ENCODE data around the gene GPC6.

GPC6 gene

DNA sequence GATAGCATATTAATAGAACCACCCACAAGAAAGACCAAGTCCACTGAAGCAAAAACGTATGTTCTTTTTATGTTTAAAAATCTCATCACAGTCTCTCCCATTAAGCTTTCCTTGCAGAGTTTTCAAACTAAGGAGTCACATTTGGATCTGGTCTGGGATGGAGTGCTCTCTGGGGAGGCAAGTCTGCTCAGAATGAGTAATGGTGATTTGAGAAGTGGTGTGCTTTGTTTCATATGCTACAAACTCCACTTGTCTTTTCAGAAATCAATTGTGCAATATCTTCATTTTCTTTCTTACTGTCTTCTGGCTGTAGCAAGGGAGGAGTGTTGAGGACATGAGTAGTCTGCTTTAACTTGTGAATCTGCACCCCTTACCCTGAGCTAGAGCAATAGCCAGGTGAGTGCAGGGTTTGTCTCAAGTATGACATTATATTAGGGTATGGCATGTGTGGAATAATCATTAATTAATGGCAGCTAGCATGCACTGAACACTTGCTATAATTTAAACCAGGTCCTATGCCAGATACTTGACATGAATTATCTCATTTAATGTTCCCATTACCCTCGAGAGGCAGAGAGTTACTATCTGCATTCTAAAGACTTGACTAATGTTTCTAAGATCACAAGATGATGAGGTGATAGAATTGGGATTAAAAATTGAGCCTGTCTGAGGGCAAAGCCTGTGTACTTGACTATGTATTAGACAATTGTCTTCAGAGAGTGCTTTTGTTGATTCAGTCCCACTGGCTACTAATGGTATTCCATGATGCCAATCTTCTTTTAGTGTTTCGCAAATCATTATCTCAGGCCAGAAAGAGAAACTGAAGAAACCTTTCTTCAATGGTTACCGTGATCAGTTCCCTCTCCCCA, 171.8 kb downstream of the GPC6 start:
- ChIA-PET CTCF (no interaction called here), POLR2A (no interaction called here)
- H3K27me3 ChIP-seq (replicated peaks in 2 of 5; ENCODE audit: control insufficient read depth in 4 of 5, insufficient read depth in 5 of 5, low read length in 4 of 5), result no peaks in the 10 kb centered on the region
- H3K36me3 ChIP-seq (ENCODE audit: control insufficient read depth in 4 of 4, insufficient read depth in 4 of 4, low read length in 3 of 4), result no peaks in the 10 kb centered on the region
- H3K4me1 ChIP-seq (ENCODE audit: control extremely low read depth in 1 of 4, control insufficient read depth in 4 of 4, insufficient read depth in 4 of 4, low read length in 3 of 4), result no peaks in the 10 kb centered on the region
- no peak overlapping the region for H3K27ac ChIP-seq (ENCODE audit: insufficient read depth in 1 of 2, low read depth in 1 of 2, low read length in 2 of 2, poor library complexity in 1 of 2, severe bottlenecking in 2 of 2)
- WGBS (ENCODE audit: insufficient coverage), result 92% methylated on average over 3 of the region's 4 CpGs
- no peak for DNase-seq
- no peaks in the 10 kb centered on the region for H3K9me3 ChIP-seq (ENCODE audit: control extremely low read depth in 1 of 5, control insufficient read depth in 4 of 5, insufficient read depth in 2 of 5, low read depth in 1 of 5, low read length in 4 of 5)
- H3K4me3 ChIP-seq (ENCODE audit: control insufficient read depth in 1 of 7, extremely low read depth in 1 of 7, insufficient read depth in 4 of 7, low read depth in 2 of 7, low read length in 6 of 7), result no peak overlapping the region

DNA sequence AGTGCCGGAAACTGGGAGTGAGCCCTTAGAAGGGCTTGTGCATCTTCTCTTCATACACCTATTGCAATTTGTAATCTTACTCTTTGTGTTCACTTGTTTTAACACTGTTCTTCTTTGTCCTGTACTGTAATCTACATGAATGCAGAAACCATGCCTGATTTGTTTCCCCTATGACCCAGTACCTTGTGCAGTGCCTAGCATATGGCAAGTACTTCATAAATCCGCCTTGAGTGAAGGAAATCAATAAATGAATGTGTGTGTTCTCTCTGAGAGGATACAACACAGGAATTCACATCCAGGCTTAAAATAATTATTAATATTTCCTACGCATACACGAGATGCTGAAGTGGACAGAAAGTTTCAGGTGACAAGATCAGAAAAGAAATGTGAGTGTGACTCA, 172.6 kb downstream of the GPC6 start:
- ChIA-PET CTCF (no interaction called here), POLR2A (no interaction called here)
- H3K27me3 ChIP-seq (replicated peaks in 2 of 5; ENCODE audit: control insufficient read depth in 4 of 5, insufficient read depth in 5 of 5, low read length in 4 of 5), result no peaks in the 10 kb centered on the region
- WGBS (ENCODE audit: insufficient coverage), result 100% methylated on average over 3 of the region's 4 CpGs
- no peaks in the 10 kb centered on the region for H3K36me3 ChIP-seq (ENCODE audit: control insufficient read depth in 4 of 4, insufficient read depth in 4 of 4, low read length in 3 of 4)
- DNase-seq, result no peak
- no peak overlapping the region for H3K27ac ChIP-seq (ENCODE audit: insufficient read depth in 1 of 2, low read depth in 1 of 2, low read length in 2 of 2, poor library complexity in 1 of 2, severe bottlenecking in 2 of 2)
- H3K9me3 ChIP-seq (ENCODE audit: control extremely low read depth in 1 of 5, control insufficient read depth in 4 of 5, insufficient read depth in 2 of 5, low read depth in 1 of 5, low read length in 4 of 5), result no peaks in the 10 kb centered on the region
- no peak overlapping the region for H3K4me3 ChIP-seq (ENCODE audit: control insufficient read depth in 1 of 7, extremely low read depth in 1 of 7, insufficient read depth in 4 of 7, low read depth in 2 of 7, low read length in 6 of 7)
- no peaks in the 10 kb centered on the region for H3K4me1 ChIP-seq (ENCODE audit: control extremely low read depth in 1 of 4, control insufficient read depth in 4 of 4, insufficient read depth in 4 of 4, low read length in 3 of 4)

DNA sequence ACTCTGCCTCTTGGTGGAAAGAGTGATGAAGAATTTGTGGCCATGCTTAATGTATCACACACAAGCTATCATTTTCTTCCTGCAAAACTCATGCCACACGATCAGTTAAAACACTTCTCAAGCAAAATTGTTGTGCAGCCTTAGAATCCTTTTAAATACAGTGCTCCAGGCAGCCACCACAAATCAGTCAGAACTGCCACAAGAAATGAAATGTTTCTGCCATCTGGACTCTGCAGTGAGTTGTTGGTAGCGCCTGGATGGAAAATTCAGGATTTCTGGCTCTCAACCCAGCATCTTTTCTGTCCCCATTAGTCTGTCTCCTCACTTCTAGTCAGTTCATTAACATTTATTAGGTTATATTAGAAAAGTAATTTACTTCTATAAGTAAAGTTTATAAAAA, 179.5 kb downstream of the GPC6 start:
- WGBS (ENCODE audit: insufficient coverage), result 100% methylated on average over 1 of the region's 2 CpGs
- H3K27ac ChIP-seq (ENCODE audit: insufficient read depth in 1 of 2, low read depth in 1 of 2, low read length in 2 of 2, poor library complexity in 1 of 2, severe bottlenecking in 2 of 2), result no peak overlapping the region
- POLR2A ChIA-PET, result no interaction called here
- no peak for DNase-seq
- CTCF ChIA-PET, result no interaction called here
- H3K4me1 ChIP-seq (ENCODE audit: control extremely low read depth in 1 of 4, control insufficient read depth in 4 of 4, insufficient read depth in 4 of 4, low read length in 3 of 4), result no peaks in the 10 kb centered on the region
- H3K36me3 ChIP-seq (ENCODE audit: control insufficient read depth in 4 of 4, insufficient read depth in 4 of 4, low read length in 3 of 4), result no peaks in the 10 kb centered on the region
- no peak overlapping the region for H3K4me3 ChIP-seq (ENCODE audit: control insufficient read depth in 1 of 7, extremely low read depth in 1 of 7, insufficient read depth in 4 of 7, low read depth in 2 of 7, low read length in 6 of 7)
- no peaks in the 10 kb centered on the region for H3K27me3 ChIP-seq (replicated peaks in 2 of 5; ENCODE audit: control insufficient read depth in 4 of 5, insufficient read depth in 5 of 5, low read length in 4 of 5)
- peaks cover 0 to 2% (median 0%) of the 10 kb centered on the region in 5 experiments for H3K9me3 ChIP-seq (ENCODE audit: control extremely low read depth in 1 of 5, control insufficient read depth in 4 of 5, insufficient read depth in 2 of 5, low read depth in 1 of 5, low read length in 4 of 5)

DNA sequence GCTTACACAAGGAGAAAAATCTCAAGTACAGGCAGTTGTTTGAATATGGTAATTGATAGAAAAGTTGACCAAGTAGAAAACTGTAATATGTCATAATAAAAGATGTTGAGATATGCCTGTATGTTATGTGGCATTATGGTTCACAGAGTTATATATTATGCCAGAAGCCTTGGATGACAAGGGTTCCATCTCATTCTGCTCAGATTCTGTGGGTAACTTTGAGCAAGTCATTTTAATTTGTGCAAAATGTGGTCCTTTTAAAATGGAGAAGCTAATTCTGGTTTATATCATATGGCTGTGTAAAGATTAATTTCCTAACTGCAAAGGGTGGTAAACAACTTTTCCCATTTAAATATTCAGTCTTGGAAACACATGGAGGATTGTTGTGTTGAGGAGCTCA, 180.9 kb downstream of the GPC6 start:
- POLR2A ChIA-PET, result no interaction called here
- no peaks in the 10 kb centered on the region for H3K4me1 ChIP-seq (ENCODE audit: control extremely low read depth in 1 of 4, control insufficient read depth in 4 of 4, insufficient read depth in 4 of 4, low read length in 3 of 4)
- CTCF ChIA-PET, result no interaction called here
- H3K9me3 ChIP-seq (ENCODE audit: control extremely low read depth in 1 of 5, control insufficient read depth in 4 of 5, insufficient read depth in 2 of 5, low read depth in 1 of 5, low read length in 4 of 5), result peaks cover 0 to 2% (median 0%) of the 10 kb centered on the region in 5 experiments
- H3K27ac ChIP-seq (ENCODE audit: insufficient read depth in 1 of 2, low read depth in 1 of 2, low read length in 2 of 2, poor library complexity in 1 of 2, severe bottlenecking in 2 of 2), result no peak overlapping the region
- H3K27me3 ChIP-seq (replicated peaks in 2 of 5; ENCODE audit: control insufficient read depth in 4 of 5, insufficient read depth in 5 of 5, low read length in 4 of 5), result no peaks in the 10 kb centered on the region
- no peak for DNase-seq
- no peaks in the 10 kb centered on the region for H3K36me3 ChIP-seq (ENCODE audit: control insufficient read depth in 4 of 4, insufficient read depth in 4 of 4, low read length in 3 of 4)
- H3K4me3 ChIP-seq (ENCODE audit: control insufficient read depth in 1 of 7, extremely low read depth in 1 of 7, insufficient read depth in 4 of 7, low read depth in 2 of 7, low read length in 6 of 7), result no peak overlapping the region

DNA sequence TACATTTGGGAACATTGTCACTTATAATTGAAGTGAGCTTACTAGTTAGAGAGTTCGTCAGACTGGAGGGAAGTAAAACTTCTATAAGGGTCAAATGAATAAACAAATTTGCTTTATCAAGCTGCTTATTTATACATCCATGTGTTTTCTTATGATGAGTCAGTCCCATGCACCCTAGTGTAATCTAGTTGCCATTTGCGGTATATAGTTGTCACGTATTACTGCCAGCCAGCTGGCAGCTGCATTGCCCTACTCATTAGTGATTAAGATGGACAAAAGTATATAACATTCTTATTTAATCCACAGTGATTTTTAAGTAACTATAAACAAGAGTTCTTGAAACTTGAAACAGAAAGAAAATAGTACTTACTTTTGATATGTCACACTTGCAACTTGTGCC, 182.4 kb downstream of the GPC6 start:
- Histone ChIP-seq H3K27me3 (replicated peaks in 2 of 5; ENCODE audit: control insufficient read depth in 4 of 5, insufficient read depth in 5 of 5, low read length in 4 of 5) (no peaks in the 10 kb centered on the region), H3K4me1 (ENCODE audit: control extremely low read depth in 1 of 4, control insufficient read depth in 4 of 4, insufficient read depth in 4 of 4, low read length in 3 of 4) (no peaks in the 10 kb centered on the region), H3K27ac (ENCODE audit: insufficient read depth in 1 of 2, low read depth in 1 of 2, low read length in 2 of 2, poor library complexity in 1 of 2, severe bottlenecking in 2 of 2) (no peak overlapping the region), H3K36me3 (ENCODE audit: control insufficient read depth in 4 of 4, insufficient read depth in 4 of 4, low read length in 3 of 4) (no peaks in the 10 kb centered on the region), H3K9me3 (ENCODE audit: control extremely low read depth in 1 of 5, control insufficient read depth in 4 of 5, insufficient read depth in 2 of 5, low read depth in 1 of 5, low read length in 4 of 5) (peaks cover 0 to 2% (median 0%) of the 10 kb centered on the region in 5 experiments), H3K4me3 (ENCODE audit: control insufficient read depth in 1 of 7, extremely low read depth in 1 of 7, insufficient read depth in 4 of 7, low read depth in 2 of 7, low read length in 6 of 7) (no peak overlapping the region)
- ChIA-PET POLR2A (no interaction called here), CTCF (no interaction called here)
- WGBS (ENCODE audit: insufficient coverage), result no CpG with 5 or more reads among the region's 3 CpGs
- DNase-seq, result no peak

DNA sequence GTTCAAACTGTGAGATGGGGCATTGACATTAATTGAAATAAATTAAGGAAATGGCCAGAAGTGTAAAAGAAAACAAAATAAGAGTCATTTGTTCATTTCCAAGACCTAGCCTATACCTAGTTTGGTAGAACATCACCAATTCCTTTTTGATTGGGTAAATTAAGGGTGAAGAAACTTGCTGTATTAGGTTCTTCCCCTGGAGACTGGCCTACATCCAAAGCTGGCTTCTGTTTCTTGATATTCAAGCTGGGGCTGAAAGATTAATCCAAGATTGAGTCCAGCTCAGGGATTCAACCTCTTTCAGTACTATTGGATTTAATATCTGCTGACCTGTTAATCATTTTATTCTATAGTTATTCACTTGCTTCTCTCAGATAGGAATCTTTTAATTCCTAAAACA, 183.2 kb downstream of the GPC6 start:
- ChIA-PET CTCF (no interaction called here), POLR2A (no interaction called here)
- Histone ChIP-seq H3K27me3 (replicated peaks in 2 of 5; ENCODE audit: control insufficient read depth in 4 of 5, insufficient read depth in 5 of 5, low read length in 4 of 5) (no peaks in the 10 kb centered on the region), H3K9me3 (ENCODE audit: control extremely low read depth in 1 of 5, control insufficient read depth in 4 of 5, insufficient read depth in 2 of 5, low read depth in 1 of 5, low read length in 4 of 5) (peaks cover 0 to 2% (median 0%) of the 10 kb centered on the region in 5 experiments), H3K4me3 (ENCODE audit: control insufficient read depth in 1 of 7, extremely low read depth in 1 of 7, insufficient read depth in 4 of 7, low read depth in 2 of 7, low read length in 6 of 7) (no peak overlapping the region), H3K36me3 (ENCODE audit: control insufficient read depth in 4 of 4, insufficient read depth in 4 of 4, low read length in 3 of 4) (no peaks in the 10 kb centered on the region), H3K27ac (ENCODE audit: insufficient read depth in 1 of 2, low read depth in 1 of 2, low read length in 2 of 2, poor library complexity in 1 of 2, severe bottlenecking in 2 of 2) (no peak overlapping the region), H3K4me1 (ENCODE audit: control extremely low read depth in 1 of 4, control insufficient read depth in 4 of 4, insufficient read depth in 4 of 4, low read length in 3 of 4) (no peaks in the 10 kb centered on the region)
- DNase-seq, result no peak

DNA sequence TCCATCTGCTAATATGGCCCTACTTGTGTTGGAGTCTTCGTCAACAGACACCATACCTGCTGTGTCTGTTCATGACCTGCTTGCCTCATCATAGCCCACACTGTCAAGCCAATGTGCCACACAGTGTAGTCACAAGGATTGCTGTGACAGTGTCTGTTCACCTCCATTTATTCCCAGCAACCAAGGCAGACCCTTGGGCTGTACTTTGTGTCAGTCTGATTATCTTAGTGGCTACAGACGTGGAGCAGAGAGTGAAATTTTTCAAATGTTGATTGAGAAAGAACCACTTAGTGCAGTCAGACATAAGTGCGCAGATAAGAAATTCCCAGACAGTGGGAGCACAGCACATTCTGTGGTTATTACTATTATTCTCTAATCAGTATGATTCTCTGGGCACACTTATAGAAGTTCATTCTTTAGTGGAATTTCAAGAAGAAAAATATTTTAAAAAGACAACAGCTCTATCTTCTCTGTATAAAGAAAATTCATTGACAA, 184.6 kb downstream of the GPC6 start:
- H3K9me3 ChIP-seq (ENCODE audit: control extremely low read depth in 1 of 5, control insufficient read depth in 4 of 5, insufficient read depth in 2 of 5, low read depth in 1 of 5, low read length in 4 of 5), result no peaks in the 10 kb centered on the region
- H3K27me3 ChIP-seq (replicated peaks in 2 of 5; ENCODE audit: control insufficient read depth in 4 of 5, insufficient read depth in 5 of 5, low read length in 4 of 5), result no peaks in the 10 kb centered on the region
- no peak for DNase-seq
- ChIA-PET POLR2A (no interaction called here), CTCF (no interaction called here)
- no peaks in the 10 kb centered on the region for H3K36me3 ChIP-seq (ENCODE audit: control insufficient read depth in 4 of 4, insufficient read depth in 4 of 4, low read length in 3 of 4)
- H3K4me3 ChIP-seq (ENCODE audit: control insufficient read depth in 1 of 7, extremely low read depth in 1 of 7, insufficient read depth in 4 of 7, low read depth in 2 of 7, low read length in 6 of 7), result no peak overlapping the region
- 100% methylated on average over 1 of the region's 3 CpGs for WGBS (ENCODE audit: insufficient coverage)
- H3K27ac ChIP-seq (ENCODE audit: insufficient read depth in 1 of 2, low read depth in 1 of 2, low read length in 2 of 2, poor library complexity in 1 of 2, severe bottlenecking in 2 of 2), result no peak overlapping the region
- no peaks in the 10 kb centered on the region for H3K4me1 ChIP-seq (ENCODE audit: control extremely low read depth in 1 of 4, control insufficient read depth in 4 of 4, insufficient read depth in 4 of 4, low read length in 3 of 4)

Data from common myeloid progenitor, CD34-positive (primary cell).